Muscle layer of colon (tissue), 2 donors: ENCODE measurements around the gene TMEM250.
A peak's percentile ranks its signal among the peaks of the same experiment; 100 is the strongest.

ENCODE experiments used
- H3K27ac ChIP-seq: one replicate; pipeline ENCODE4 v1.7.0; 2013; ENCODE audit warnings: low read depth, mild to moderate bottlenecking, low read length, moderate library complexity
- H3K27me3 ChIP-seq, 2 donors: one replicate each; pipeline ENCODE4 v1.7.0; 2013; ENCODE audit warnings: low read length in 2 of 2, mild to moderate bottlenecking in 2 of 2; ENCODE audit not compliant: insufficient read depth in 2 of 2, control insufficient read depth in 1 of 2
- H3K36me3 ChIP-seq: one replicate; pipeline ENCODE4 v1.7.0; 2013; ENCODE audit warnings: mild to moderate bottlenecking, low read length; ENCODE audit not compliant: insufficient read depth
- H3K4me1 ChIP-seq: one replicate; pipeline ENCODE4 v1.7.0; 2013; ENCODE audit warnings: mild to moderate bottlenecking, low read length; ENCODE audit not compliant: insufficient read depth
- H3K4me3 ChIP-seq, 2 donors: one replicate each; pipeline ENCODE4 v1.7.0; 2013; ENCODE audit warnings: low read length in 2 of 2, low read depth in 1 of 2, mild to moderate bottlenecking in 1 of 2, moderate library complexity in 1 of 2
- H3K9ac ChIP-seq: one replicate; pipeline ENCODE4 v1.7.0; 2013; ENCODE audit warnings: low read length
- H3K9me3 ChIP-seq: one replicate; pipeline ENCODE4 v1.7.0; 2013; ENCODE audit warnings: mild to moderate bottlenecking, low read length
- donor health status: abdominal sarcoma.
- donor health status: Adenocarcinoma of cecum.

TMEM250 gene

GRCh38 chr9:136096505-136097001, 22.1 kb downstream of the TMEM250 start:
- Histone ChIP-seq H3K4me1 (peaks cover 39% of the 10 kb centered on the region), H3K4me3 (no peak overlapping the region), H3K27ac (peak overlapping the region; percentile 8), H3K27me3 (no peaks in the 10 kb centered on the region), H3K36me3 (no peaks in the 10 kb centered on the region), H3K9ac (no peak overlapping the region), H3K9me3 (no peaks in the 10 kb centered on the region)

GRCh38 chr9:136095070-136096058, 23.3 kb downstream of the TMEM250 start, which contains the start of gene NACC2:
Gene NACC2, minus strand, starts transcription at chr9:136095289. Its CDS starts 44,768 bp downstream, at chr9:136050521.
- H3K4me1 ChIP-seq = peaks cover 50% of the 10 kb centered on the region
- peak within 1 kb of the TSS; percentile 85 for H3K9ac ChIP-seq
- no peaks in the 10 kb centered on the region for H3K27me3 ChIP-seq
- H3K9me3 ChIP-seq = no peaks in the 10 kb centered on the region
- H3K27ac ChIP-seq = peak within 1 kb of the TSS; percentile 99
- H3K36me3 ChIP-seq = no peaks in the 10 kb centered on the region
- H3K4me3 ChIP-seq = peak within 1 kb of the TSS; percentile 67 to 95

DNA sequence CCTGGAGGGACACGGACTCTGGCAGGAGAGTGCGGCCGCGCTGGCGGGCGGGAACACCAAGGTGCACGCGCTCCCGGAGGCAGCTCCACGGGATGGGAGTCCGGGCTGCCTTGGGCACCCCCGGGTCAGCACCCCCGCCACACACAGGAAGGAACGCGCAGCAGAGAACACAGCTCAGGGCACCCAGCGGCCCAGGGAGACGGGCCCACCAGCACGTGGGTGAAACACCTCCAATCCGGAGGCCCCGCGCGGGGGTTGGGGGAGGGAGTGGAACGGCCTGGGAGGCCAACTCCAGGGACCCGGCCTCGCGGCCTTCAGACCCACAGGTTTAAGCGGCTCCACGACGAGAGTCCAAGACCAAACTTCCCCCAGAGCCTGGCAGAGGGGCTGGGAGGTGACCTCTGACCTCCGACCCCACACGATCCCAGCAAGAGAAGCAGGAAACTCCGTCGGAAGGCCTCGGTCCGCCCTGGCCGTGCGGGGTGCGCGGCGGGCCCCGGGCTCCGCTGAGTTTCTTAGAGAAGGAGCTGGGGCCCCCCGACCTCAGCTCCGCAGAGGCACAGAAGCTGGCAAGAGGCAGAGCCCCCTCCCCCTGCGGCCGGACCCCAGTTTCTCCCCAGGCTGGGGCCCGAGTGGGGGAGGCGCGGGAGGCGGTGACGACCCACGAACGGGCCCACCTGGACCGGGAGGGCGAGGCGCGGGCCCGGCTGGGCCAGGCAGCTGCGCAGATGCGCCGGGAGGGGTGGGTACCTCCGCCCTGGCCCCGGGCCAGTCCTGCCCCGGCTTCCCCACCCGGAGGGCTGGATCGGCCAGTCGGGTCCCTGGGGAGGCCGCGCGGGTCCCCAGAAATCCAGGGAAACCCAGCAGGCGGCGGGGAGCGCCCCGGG, 24.4 kb downstream of the TMEM250 start:
- H3K27me3 ChIP-seq = no peaks in the 10 kb centered on the region
- no peaks in the 10 kb centered on the region for H3K36me3 ChIP-seq
- H3K9ac ChIP-seq = peak overlapping the region; percentile 85
- peaks cover 61% of the 10 kb centered on the region for H3K4me1 ChIP-seq
- no peaks in the 10 kb centered on the region for H3K9me3 ChIP-seq
- H3K27ac ChIP-seq = peak overlapping the region; percentile 99
- H3K4me3 ChIP-seq = peak overlapping the region; percentile 67 to 95

GRCh38 chr9:136093346-136093986, 25.2 kb downstream of the TMEM250 start:
- peak overlapping the region; percentile 67 to 95 for H3K4me3 ChIP-seq
- H3K36me3 ChIP-seq = no peaks in the 10 kb centered on the region
- peak overlapping the region; percentile 85 for H3K9ac ChIP-seq
- no peaks in the 10 kb centered on the region for H3K9me3 ChIP-seq
- H3K4me1 ChIP-seq = peaks cover 63% of the 10 kb centered on the region
- H3K27me3 ChIP-seq = no peaks in the 10 kb centered on the region
- peak overlapping the region; percentile 99 for H3K27ac ChIP-seq

DNA sequence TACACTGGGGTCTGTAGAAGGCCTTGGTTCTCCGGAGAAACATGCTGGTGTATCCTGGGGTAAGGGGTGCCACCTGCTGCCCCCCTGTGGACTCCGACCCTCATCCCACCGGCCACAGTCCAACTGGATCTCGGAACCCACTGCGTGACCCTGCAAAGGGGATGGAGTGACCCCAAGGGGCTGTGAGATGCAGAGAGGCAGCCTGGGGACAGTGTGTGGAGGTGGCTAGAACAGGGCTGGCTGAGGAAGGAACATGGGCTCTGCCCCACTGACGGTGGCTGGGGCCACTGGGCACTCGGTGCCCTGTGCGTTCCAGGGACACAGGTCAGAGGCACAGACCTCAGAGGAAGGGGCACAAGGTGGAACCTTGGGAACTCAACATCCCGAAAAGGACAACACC, 25.9 kb downstream of the TMEM250 start:
- Histone ChIP-seq H3K4me1 (peaks cover 71% of the 10 kb centered on the region), H3K4me3 (peak overlapping the region; percentile 67 to 95)

GRCh38 chr9:136092353-136092650, 26.4 kb downstream of the TMEM250 start:
- no peaks in the 10 kb centered on the region for H3K36me3 ChIP-seq
- peak overlapping the region in 1 of 2 donors; percentile 67 for H3K4me3 ChIP-seq
- H3K9me3 ChIP-seq = no peaks in the 10 kb centered on the region
- peaks cover 75% of the 10 kb centered on the region for H3K4me1 ChIP-seq
- H3K27me3 ChIP-seq = no peaks in the 10 kb centered on the region
- peak overlapping the region; percentile 85 for H3K9ac ChIP-seq
- H3K27ac ChIP-seq = peak overlapping the region; percentile 99

More for the DNA sequence above, 25.9 kb downstream of the TMEM250 start:
- Histone ChIP-seq H3K27ac (peak overlapping the region; percentile 99), H3K9me3 (no peaks in the 10 kb centered on the region), H3K9ac (peak overlapping the region; percentile 85), H3K36me3 (no peaks in the 10 kb centered on the region), H3K27me3 (no peaks in the 10 kb centered on the region)

DNA sequence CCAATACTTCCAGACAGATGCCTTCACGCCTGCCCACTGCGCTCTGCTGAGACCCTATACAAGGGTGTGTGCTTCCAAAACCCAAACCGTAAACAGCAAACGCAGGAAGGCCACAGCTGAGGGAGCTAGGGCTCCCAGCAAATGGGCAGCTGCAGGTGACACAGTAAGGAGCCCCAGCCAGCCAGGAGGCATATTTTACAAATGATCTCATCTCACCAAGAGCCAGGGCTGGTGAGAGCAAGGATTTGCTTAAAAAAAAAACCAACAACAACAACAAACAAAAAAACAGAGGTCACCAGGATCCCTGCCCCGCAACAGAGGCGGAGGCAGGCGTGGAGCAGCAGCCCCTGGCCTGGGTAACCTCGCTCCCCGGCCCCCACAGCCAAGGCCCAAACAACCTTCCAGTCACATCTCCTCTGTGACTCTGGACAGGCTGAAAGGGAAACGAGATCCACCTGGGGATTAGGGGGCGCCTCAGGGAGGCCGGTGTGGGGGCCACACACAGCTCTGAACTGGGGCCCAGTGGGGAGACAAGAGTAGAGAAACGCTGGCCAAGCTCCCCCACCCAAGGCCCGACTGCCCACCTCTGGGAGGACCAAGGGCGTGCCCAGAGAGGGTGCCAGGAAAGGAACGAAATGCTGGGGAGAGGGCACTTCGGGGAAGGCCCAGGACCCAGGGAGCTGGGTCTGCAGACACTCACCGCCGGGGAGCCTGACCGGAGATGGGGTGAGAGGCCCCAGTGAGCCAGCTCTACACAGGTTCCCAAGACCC, 26.9 kb downstream of the TMEM250 start:
- no peaks in the 10 kb centered on the region for H3K27me3 ChIP-seq
- peaks cover 79% of the 10 kb centered on the region for H3K4me1 ChIP-seq
- H3K9ac ChIP-seq = peak overlapping the region; percentile 58
- H3K27ac ChIP-seq = peak overlapping the region; percentile 99
- no peaks in the 10 kb centered on the region for H3K9me3 ChIP-seq
- no peaks in the 10 kb centered on the region for H3K36me3 ChIP-seq
- peak overlapping the region in 1 of 2 donors; percentile 67 for H3K4me3 ChIP-seq

GRCh38 chr9:136090768-136091581, 27.7 kb downstream of the TMEM250 start:
- Histone ChIP-seq H3K27me3 (no peaks in the 10 kb centered on the region), H3K36me3 (no peaks in the 10 kb centered on the region), H3K4me3 (peak overlapping the region in 1 of 2 donors; percentile 67), H3K27ac (peak overlapping the region; percentile 99), H3K9ac (peak overlapping the region; percentile 58), H3K4me1 (peaks cover 79% of the 10 kb centered on the region), H3K9me3 (no peaks in the 10 kb centered on the region)

DNA sequence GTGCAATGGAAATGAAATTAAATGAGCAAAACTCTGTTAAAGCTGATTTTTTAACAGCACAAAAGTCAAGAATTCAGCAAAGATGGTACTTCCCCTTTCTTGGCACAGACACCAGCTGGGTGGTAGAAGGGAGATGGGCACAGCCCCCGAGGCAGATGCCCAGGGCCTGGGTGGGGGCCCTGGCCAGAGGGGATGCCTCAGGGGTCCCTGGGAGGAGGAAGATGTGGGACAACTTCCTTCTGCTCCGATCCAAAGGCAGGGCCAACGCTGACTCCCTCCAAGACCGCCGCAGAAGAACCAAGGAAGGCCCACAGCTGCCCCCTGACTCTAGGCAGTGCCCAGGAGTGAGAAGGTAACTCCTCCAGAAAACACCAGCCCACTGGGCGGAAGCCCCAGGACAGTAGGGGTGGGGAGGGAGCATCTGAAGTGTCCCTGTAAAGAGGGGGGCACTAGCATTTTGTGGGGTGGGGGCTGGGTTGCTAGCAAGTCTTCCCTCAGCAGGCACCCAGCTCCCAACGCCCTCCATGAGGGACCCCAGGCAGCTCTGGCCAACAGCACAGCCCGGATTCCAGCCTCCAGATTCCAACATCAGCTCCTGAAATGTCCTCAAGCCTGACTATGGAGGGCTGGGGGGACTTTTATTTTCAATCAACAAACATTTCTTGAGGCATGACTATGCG, 28.5 kb downstream of the TMEM250 start:
- Histone ChIP-seq H3K9me3 (no peaks in the 10 kb centered on the region), H3K36me3 (no peaks in the 10 kb centered on the region), H3K27me3 (no peaks in the 10 kb centered on the region), H3K4me1 (peaks cover 85% of the 10 kb centered on the region), H3K4me3 (peak overlapping the region in 1 of 2 donors; percentile 14), H3K27ac (peak overlapping the region; percentile 99), H3K9ac (peak overlapping the region; percentile 35)
